Right renal cortex interstitium (tissue), 3 donors: ENCODE measurements around the gene AOPEP. TPM values are rescaled to one million over a fixed set of nuclear protein-coding genes. Genes with fewer than 3 reads are reported as not detected.
"Not testable (repeated sequence)": the region's sequence is repeated elsewhere in the genome, so short reads cannot be mapped to it uniquely, and the experiment has no call there.

ENCODE experiments used
- DNase-seq, 3 donors: peaks; one replicate each; pipeline ENCODE4 v3.0.0-alpha.2; 2013; ENCODE audit warnings: low read depth in 3 of 3, low spot score in 2 of 3
- polyA plus RNA-seq, 3 donors: library from polyadenylated mRNA; unstranded; fragments of 120-200 nt; gene quantifications; one replicate each; pipeline ENCODE4 v1.2.1, GENCODE V29; 2013; ENCODE audit not compliant: insufficient read length in 3 of 3

The AOPEP gene
- polyA plus RNA-seq, 3 donors = 47.3 to 58.7 (median 51.8) TPM

DNA sequence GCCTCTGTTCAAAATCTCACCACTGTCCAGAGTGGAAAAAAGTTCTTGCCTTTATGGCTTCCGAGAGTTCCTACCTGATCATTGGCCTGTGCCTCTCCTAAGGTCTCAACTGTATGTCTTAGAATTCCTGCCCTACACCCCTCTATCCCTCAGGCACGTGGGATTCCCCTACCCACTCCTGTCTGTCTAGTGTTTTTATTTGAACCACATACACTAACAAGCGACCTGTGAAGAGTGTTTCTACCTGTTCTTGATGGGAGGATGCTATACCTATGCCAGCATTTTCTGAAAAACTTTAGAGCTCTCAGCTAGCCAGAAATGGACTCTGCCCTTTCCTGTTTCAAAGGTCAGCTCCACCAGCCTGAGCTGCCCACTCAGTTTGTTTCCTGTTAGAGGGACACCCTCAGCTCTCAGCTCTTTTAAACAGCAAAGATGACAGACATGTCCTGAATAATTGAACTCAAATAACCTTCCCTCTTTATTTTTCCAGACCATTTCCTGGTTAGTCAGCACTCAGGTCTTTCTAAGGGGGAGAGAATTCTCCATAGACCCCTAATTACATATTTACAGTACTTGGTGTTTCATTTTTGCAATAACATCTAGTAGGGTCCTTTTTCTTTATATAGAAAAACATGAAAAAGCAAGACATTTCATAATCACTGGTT lies 214.8 kb downstream of the AOPEP start:
- DNase-seq = no peak

DNA sequence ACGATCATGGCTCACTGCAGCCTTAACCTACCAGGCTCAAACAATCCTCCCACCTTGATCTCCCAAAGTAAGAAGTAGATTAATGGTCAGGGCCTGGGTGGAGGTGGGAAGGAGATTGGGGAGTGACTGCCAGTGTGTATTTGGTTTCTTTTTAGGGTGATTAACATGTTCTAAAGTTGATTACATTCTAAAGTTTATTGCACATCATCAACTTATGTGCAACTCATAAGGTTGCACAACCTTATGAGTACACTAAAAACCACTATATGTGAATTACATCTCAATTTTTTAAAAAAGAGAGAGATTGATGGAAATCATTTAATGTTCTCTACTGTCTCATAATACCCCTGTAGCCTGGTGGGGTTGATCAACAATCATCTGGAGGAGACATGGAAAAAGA lies 218.1 kb downstream of the AOPEP start:
- no peak for DNase-seq

DNA sequence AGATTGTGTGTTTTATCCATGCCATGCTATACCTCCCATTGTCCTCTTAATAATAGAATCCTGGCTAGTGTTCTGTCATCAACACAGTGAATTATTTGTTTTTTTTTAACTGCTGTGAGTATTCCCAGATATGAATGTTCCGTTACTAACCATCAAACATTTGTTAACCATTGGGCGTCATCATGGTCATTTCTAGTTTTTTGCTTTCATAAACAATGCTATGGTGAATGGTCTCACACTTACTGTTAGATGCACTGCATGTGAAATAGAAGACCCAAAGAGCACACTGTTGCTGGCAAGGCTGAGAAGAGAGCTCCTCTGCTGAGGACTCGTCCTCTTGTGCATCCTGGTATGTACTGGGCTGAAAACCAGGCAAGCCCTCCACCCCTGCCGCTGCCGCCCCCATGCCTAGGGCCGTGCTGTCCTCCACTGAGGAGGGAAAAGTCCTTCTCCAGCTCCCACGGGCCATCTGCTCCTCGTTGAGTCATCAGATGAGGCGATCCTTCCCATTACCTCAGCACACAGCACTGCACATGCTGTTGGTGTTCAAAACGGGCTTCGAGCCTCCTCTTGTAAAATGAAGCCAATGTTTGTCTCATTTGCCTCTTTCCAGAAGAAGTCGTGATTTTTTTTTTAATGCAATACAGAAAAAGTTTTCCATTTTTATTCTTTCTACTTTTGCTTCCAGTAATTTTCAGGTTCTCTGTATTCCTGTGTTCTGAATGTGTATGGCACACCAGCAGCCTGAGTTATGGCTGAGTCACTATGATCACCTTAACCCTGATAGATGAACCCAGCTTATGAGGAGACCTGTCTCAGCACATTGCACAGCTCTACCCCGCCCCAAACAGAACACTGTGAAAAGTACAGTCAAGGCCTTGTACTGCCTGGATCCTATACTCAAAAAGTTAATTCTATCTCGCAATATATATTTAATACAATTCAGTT lies 219.0 kb downstream of the AOPEP start:
- no peak for DNase-seq

DNA sequence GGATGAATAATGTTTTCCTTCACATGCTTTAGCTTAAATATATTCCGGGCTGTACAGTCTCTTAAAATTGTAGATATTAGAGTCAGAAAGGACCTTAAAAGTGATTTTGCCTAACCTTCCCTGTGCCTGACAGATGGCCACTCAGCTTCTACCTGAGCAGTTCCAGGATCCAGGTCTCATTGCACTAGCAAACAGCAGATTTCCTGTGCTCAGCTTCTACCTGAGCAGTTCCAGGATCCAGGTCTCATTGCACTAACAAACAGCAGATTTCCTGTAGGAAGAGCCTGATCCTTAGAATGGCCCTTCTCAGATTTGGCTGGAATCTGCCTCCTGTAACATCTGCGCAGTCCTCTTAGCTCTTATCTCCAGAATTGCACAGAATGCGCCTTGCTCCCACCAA lies 219.8 kb downstream of the AOPEP start:
- no peak for DNase-seq

DNA sequence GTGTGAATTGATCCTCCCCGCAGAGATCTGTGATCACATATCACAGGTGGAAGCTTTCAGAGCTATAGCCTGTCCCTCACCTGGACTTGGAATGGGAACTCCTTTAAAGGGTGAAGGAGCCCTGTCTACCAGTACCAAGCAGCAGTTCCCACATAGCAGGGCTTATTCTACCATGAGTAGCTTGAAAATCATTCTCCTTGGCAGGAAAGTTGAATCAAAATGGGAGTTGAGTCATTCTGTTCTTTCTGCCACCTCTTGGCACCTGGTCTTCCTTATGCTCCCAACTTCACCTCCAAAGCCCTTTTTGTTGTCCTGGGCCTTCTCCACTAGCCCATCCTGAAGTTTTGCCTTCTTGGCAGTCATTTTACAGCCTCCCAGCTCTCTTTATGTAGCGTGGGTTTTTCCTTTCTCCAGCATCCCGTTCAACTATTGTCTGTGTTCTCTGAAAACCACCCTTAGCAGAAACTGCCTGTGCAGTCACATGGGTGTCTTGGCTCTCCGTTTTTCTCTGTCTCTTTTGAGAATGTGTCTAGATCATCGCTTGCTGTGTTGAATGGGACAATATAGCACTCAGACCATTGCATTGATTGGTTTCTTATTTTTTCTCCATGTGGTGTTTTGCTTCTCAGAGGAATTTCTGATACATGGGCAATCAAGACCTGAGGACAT lies 222.2 kb downstream of the AOPEP start:
- DNase-seq = no peak

DNA sequence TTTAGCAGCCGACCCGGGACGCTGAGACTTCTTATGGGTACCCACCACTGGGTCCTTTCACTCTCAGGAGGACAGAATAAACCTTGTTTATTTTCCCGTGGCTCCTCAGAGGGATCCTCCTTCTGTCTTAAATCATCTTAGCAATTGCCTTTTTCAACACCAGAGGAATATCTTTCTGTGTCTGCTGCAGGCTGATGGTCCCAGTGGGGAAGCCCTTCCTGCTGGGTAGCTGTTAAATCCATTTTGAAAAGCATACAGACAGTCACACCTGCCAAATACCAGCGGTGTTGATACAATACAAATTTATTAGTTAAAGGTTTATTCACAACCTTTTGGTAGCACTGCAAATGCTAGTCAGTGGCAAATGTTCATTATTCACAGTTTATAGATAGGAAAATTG lies 222.9 kb downstream of the AOPEP start:
- DNase-seq = no peak

DNA sequence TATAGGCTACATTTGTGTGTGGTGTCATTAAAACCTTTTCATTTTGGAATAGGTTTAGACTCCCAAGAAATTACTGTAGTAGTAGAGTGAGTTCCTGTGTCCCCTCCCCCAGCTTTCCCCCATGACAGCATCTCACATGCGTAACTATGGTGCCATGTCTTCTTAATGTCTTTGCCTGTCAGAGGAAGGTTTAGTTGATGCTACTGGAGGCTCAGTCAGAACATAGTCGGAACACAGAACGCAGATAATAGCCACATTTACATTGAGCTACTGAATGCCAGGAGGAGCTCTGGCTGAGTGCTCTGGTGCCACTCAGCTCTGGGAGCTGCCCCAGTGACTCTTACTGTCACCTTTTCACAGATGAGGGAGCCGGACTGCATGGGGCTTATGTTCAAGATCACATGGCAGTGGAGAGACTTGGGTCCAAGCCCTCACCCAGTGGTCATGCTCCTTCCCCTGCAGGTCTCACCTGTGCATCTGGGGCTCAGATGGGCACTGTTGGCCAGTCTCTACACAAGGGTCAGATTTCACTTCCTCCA lies 223.6 kb downstream of the AOPEP start:
- DNase-seq = no peak

DNA sequence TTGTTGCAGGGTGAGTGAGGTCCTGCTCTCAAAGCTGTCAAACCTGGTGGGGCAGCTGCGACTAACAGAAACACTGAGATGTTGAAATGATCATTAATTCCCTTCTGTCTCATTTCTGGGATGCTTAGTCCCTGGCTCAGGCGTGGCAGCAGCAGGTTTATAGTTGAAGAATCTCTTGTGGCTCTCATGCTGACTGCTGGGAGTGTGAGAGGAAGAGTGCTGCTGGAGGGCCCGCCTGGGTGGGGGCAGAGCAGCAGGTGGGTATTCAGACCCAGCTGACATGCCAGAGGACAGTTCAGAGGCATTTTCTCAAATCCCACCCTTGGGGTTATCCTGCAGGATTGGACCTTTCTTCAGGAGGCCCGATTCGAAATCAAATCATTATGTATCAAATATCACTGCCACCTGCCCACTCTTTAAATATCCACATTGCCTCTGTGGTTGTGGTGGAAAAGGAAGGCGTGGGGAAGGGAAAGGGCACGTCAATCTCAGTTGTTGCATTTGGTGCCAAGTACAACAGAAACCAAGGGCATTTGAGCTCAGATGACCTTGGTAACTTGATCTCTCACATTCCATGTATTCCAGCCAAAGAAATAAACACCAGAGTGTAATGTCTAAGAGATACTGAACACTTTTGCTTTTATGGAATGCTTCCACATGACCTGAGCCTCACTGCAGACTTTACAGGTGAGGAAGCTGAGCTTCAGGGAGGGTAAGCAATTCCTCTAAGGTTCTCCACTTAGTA lies 224.3 kb downstream of the AOPEP start:
- DNase-seq = no peak

DNA sequence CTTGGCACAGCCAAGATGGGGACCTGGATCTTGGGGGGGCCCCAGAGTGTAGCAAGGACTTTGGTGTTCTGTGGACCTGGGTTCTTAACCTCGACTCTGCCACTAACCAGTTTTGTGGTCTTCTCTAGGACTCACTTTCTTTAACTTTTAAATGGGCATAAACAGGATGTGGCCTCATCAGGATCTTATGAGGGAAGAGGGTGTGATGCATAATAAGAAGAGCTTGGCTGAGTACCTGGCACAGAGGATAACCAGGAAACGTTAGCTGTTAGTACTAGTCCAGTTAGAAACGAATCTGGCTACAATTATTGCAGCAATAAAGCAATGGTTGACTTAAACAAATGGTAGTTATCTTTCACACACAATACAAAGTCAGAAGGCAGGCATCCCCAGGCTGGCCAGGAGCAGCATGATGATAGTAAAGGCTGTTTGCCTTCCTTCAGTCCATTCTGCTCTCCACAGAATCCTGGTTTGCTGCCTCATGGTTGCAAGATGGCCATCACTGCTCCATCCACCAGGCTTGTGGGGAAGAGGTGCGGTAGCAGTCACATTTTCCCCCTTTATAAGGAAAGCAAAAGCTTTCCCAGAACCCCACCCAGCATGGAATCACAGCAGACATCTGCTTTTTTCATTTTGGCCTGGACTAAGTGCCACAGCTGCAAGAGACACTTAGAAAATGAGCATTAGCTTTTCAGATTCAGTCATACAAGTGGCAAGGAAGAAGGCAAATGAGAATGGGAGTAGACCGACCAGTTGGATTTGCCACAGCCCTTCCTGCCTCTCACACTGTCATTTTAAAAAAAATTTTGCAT lies 225.0 kb downstream of the AOPEP start:
- no peak for DNase-seq

DNA sequence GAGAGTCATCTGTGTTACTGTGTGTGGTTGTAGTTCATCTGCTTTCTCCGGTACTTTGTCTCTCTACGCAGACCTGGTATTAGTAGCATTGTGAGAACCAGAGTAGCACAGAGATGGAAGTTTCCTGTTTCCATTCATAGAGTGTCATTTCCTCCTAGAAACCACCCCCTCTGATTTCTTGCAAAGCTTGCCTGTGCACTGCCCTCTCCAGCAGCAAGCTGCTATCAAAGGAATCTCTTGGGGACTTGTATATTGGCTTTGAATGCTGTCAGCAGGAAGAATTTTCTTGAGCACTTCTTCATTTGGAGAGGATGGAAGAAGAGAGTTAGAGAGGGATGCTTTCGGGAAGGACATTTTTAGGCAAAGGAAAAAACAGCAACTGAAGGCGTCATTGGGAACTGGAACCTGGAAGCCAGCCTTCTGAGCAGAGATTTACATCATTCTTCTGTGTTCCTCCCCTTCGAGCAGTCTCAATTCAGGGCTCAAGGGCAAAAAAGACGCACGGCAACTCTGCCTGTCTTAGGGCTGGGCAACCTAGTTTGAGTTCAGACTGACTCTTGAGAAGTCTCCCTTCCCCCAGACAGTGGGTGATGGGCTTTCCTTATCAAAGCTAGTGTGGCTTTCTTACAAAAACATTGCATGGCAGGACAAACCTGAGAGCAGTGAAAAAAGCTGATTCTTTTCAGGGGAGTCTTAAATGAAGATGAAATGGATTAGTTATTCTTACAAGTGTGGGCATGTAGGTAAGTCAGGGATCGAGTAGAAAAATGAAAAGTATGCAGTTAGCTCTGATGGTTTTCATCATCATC lies 226.3 kb downstream of the AOPEP start:
- DNase-seq = no peak

DNA sequence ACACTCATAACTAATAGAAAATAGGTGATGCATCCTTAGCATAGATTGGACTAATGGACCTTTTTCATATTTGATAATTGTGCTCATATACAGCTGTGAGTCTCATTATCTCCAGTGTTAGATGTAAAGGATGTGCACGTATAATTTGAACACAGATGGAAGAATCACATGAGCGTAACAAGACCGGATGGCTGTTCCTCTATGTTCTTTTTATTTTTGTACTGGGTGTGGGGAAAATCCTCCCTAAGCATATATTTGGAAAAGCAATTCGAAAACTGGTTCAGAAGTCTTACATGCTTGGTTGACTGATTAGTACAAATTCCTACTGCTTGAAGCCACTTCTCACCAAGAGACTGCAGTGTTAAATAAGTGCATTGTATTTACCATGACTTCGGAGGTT lies 230.2 kb downstream of the AOPEP start:
- no peak for DNase-seq

DNA sequence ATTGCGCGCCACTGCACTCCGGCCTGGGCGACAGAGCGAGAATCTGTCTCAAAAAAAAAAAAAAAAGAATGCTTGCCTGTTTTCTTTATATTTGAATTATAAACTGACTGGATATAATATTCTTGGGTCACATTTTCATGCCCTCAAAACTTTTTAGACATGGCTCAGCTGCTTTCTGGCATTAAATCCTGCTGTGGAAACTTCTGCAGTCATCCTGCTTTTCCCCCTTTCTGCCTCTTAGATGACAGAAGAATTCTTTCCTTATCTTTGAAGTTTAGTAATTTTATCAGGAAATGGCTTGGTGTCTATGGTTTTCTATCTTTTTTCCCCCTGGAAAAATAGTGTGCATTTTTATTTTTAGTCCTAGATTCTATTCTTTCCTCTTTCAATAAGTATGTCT lies 234.5 kb downstream of the AOPEP start:
- no peak for DNase-seq

DNA sequence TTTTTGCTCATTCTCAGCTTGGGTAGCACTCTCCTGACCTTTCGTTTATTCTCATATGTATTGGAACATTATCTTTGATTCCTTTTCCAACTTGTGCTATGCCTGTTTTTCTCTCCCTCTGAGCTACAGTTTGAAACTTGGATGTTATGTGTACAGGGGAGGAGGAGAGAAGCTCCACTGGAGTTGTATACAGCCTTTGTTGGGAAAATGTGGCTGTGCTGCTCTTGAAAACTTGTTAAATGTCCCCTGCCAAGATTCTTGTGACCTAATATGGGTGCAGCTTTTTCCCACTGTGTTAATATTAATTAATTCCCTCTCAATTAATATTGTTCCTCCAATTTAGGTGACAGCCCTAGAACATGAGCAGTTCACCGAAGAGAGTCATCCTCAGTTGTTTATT lies 235.4 kb downstream of the AOPEP start:
- DNase-seq = no peak

DNA sequence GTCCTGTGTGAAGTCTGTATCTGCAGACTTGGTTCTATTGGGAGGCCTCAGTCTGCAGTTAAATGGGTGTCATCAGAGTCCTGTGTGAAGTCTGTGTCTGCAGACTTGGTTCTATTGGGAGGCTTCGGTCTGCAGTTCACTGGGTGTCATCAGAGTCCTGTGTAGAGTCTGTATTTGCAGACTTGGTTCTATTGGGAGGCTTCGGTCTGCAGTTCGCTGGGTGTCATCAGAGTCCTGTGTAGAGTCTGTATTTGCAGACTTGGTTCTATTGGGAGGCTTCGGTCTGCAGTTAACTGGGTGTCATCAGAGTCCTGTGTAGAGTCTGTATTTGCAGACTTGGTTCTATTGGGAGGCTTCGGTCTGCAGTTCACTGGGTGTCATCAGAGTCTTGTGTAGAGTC lies 239.1 kb downstream of the AOPEP start:
- not testable (repeated sequence) for DNase-seq

DNA sequence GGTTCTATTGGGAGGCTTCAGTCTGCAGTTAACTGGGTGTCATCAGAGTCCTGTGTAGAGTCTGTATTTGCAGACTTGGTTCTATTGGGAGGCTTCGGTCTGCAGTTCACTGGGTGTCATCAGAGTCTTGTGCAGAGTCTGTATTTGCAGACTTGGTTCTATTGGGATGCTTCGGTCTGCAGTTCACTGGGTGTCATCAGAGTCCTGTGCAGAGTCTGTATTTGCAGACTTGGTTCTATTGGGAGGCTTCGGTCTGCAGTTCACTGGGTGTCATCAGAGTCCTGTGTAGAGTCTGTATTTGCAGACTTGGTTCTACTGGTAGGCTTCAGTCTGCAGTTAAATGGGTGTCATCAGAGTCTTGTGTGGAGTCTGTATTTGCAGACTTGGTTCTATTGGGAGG lies 239.5 kb downstream of the AOPEP start:
- DNase-seq = not testable (repeated sequence)

DNA sequence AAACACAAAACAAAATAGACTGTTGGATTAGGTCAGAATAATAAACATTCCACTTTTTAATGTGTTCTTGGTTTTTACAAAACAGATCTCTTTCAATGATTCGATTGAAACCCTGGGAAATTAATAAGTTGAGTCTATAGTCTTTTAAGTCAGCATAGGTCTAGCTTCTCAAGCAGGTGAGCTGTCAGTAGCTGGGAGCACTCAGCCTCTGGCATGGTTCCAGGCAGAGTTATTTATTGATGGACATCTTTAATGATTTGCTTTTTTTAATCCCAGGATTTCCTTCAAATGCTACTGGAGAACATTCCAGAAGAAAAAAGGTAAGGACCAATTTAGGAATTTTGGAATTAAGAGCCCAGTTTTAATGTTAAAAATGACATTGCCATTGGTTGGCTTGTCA lies 241.0 kb downstream of the AOPEP start:
- DNase-seq = no peak

DNA sequence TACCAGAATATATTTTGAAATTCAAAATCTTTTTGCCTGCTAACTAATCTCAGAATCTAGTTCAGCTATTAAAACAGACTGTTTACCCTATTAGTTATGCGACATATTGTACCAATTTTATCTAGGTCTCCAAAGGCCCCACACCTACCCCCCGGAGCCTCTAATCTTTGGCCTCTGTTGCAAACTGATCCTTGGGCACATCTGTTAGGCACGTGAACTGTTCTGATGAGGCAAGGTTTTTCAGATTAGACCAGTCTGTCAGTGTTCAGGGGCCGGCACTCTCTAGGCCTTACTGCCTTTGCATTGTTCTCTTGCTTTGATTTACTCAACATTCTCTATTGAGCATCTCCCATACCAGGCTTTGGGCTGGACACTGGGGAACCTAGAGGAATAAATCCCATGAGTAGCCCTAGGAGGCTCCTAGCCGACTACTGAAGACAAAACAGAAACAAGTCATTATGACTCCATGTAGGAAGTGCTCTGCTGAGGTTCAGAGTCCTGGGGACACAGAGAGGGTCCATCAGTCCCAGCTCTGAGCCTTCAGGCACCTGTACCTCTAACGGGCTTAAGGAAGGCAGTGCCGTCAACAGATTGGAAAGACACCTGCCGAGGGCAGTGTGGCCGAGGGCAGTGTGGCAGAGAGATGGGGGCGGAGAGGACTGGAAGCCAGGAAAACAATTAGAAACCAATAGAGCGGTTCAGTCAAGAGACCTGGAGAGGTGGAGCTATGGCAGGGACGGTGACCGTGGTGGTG lies 245.1 kb downstream of the AOPEP start:
- no peak for DNase-seq

DNA sequence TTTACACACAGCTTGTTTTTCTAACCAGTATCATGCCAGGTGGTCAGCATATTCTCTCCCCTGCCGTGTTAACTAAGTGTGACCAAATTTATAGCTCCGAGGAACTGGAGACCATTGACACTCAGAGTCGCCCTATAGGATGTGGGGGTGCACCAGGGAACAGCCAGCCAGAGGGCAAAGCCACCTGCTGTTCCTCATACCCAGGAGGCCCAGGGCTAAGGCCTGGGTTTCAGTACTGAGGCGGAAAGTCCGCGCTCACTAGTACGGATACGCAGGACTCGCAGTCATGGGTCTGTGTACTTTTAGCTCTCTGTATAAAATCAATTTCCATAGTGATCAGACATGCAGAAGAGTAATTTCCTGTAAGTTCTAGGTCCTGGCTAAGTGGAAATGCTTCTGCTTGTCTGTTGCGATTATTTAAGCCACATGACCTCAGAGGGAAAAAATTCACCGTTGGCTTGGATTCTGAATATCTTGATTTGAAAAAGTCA lies 247.0 kb downstream of the AOPEP start:
- DNase-seq = no peak
